GM19035 (cell line): ENCODE results near the gene SOX30.
"Not testable (repeated sequence)": the region's sequence is repeated elsewhere in the genome, so short reads cannot be mapped to it uniquely, and the experiment has no call there.

Experiments used
- ATAC-seq: cut with Tn5 transposase; IDR thresholded peaks from one replicate; pipeline ENCODE4 v1.9.1; 2021; ENCODE audit not compliant: unreplicated experiment

The SOX30 gene

DNA sequence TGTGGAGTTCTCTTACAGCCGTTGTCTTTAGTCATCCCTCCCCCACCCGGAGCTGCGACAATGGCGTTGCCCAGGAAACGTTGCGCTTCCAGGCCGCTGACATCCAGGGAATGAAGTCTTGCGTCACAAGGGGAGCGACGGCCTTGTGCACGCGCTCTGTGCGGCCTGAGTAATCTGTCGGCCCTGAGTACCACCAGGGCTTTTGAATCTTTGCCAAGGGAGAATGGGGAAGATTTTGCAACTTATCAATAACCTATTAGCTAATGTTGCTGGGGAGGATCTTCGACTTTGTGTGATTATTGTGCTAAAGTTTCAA, at the start of gene SOX30:
Gene SOX30 (minus strand): TSS at position 62 of the 316 bp plus-strand sequence. CDS start 360 bp downstream, outside the sequence.
- ATAC-seq = no peak

DNA sequence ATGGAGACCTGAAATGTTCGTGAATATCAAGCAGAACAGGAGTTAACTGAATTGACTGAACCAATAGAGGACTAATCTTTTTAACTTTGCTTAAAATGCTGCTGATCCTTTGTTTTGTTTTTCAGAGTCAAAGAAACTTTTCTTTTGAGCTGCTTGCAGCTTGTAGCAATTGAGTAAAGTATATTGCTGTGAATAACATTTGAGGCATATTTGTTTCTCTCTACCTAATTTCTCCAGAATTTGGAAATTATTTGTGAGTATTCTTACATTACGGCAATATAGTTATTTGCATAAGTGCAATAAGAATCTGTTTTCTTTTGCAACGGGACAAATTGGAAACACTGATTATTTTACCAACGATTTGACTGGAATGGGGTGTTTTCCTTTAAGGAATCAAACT, 46.4 kb upstream of the SOX30 start:
- not testable (repeated sequence) for ATAC-seq

DNA sequence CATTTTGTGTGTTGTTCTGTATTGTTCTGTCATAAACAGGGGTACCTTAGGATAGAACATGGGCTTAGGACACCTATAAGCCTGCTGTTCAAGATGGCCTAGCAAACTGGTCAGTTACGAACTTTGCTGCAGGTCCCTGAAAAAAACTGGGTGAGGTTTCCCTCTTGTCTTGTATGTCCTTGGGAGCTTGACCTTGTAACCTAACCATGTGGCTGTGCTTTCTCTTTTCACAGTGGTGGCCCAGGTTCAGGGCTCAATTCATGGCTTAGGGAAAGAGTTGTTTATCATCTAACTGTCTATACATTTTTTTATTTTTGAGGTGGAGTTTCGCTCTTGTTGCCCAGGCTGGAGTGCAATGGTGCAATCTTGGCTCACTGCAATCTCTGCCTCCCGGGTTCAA, 43.9 kb upstream of the SOX30 start:
- not testable (repeated sequence) for ATAC-seq

DNA sequence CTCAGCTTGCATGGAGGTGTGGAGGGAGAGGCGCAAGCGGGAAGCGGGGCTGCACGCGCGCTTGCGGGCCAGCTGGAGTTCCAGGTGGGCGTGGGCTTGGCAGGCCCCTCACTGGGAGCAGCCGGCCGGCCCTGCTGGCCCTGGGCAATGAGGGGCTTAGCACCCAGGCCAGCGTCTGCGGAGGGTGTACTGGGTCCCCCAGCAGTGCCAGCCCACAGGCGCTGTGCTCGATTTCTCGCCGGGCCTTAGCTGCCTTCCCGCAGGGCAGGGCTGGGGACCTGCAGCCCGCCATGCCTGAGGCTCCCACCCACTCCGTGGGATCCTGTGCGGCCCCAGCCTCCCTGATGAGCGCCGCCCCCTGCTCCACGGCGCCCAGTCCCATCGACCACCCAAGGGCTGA, 41.6 kb upstream of the SOX30 start:
- not testable (repeated sequence) for ATAC-seq

DNA sequence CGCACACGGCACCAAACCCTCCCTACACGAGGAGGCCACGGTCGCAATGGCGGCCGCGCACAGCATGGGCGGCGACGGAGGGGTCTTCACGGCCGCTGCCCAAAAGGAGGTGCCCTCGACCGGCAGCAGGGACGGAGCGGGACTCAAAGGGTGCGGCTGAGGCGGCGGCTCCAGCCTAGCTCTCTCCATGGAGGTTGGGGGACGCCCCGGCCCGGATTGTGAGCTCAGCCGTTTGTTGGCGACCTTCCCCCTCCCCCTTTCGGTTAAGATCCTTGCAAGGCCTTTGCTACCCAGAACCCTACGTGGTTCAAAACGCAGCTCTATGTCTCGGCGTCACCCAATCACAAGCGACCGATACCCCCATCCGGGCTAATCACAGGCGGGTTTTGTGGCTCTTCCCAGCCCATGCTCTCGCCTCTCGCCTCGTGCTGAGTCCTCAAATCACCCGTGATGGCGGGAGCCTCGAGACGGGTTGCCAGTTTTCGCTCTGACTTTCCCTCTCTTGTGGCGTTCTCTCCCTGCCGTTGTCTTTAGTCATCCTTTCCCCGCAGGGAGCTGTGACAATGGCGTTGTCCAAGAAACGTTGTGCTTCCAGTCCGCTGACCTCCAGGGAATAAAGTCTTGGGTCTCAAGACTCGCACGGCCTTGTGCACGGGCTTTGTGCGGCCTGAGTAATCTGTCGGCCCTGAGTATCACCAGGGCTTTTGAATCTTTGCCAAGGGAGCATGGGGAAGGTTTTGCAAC, 38.6 kb upstream of the SOX30 start:
- no peak for ATAC-seq

DNA sequence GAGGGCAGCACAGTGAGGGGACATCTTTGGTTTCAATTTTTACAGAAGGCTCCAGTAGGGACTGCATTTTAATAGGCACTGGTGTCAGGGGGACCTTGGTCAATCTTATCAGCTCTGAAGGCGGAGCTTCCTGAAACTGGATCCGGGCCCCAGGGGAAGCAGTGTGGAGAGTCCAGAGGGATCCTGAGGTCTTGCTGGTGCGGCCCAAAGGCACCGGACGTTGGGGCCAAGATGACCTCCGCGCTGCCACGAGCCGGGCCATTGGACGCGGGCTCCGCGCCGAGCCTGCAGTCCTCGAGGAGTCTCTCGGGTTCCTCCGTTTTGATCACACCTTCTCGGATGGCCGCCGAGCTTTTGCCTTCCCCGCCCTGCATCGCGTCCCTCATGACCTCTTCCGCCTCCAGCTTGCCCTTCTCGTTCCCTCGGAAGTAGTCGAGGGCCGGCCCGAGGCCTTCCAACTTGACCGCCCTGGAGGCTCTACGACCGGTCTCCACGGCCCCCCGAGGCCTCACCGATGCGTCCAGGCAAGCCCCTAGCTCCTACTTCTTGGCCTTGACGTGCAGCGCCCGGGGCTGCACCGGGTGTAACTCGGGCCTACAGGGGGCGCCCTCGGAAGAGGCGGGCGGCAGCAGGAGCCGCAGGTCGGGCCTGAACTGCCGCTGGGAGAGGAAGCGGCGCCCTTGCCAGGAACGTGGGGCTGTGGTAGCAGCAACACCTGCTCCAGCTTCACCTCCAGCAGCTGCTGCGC, 37.9 kb upstream of the SOX30 start:
- ATAC-seq = no peak

DNA sequence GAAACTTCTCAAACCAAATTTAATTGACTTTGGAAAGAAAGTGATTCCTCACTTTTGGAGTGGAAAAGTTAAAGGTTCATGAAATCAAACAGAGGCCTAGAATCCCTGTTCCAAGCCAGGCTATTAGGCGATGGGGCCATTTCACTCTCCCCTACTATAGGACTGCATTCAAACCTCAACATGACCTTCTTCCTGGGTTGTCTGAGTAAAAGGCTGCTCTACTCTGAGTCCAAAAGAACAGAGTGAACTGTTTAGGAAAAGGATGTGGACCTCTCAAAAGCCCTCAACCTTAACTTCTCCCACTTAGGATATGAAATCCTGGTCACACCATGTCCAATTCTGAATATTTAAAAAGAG, 34.9 kb upstream of the SOX30 start:
- ATAC-seq = no peak

DNA sequence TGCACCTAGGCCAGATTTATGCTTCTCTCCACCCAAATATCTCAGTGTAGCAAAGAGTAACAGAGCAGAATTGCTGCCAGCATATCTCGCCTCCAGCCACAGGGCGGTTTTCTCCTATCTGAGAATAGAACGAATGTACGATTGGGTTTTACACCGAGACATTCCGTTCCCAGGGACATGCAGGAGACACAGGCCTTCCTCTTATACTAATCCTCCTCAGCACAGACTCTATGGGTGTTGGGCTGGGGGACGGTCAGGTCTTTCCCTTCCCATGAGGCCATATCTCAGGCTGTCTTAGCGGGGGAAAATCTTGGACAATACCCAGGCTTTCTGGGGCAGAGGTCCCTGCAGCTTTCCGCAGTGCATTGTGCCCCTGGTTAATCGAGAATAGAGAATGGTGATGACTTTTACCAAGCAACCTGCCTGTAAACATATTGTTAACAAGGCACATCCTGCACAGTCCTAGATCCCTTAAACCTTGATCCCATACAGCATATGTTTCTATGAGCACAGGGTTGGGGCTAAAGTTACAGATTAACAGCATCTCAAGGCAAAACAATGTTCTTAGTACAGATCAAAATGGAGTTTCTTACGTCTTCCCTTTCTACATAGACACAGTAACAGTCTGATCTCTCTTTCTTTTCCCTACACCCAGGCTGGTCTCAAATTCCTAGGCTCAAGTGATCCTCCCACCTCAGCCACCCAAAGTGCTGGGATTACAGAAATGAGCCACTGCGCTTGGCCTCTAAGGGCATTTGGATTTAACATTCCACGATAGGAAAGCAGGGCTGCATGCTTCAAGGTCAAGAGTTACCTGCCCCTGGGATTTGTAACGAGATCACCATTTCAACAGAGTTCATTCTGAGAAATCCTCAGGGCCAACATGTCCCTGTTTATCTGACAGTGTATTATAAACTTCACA, 34.3 kb upstream of the SOX30 start:
- ATAC-seq = not testable (repeated sequence)

DNA sequence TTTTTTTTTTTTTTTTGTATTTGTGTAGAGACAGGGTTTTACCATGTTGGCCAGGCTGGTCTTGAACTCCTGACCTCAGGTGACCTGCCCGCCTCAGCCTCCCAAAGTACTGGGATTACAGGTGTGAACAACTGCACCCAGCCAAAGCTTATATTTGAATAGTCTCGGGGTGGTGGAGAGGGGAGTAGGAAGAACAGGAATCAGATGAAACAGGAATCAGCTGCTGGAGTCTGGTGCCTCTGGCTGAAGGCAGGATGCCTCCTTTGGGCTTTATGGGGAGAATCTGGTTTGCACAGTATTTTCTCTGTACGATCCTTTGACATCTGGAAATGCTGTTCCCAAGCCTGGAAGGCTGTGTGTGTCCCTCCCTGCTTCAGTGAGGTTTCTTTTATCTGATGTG, 30.0 kb upstream of the SOX30 start:
- no peak for ATAC-seq

DNA sequence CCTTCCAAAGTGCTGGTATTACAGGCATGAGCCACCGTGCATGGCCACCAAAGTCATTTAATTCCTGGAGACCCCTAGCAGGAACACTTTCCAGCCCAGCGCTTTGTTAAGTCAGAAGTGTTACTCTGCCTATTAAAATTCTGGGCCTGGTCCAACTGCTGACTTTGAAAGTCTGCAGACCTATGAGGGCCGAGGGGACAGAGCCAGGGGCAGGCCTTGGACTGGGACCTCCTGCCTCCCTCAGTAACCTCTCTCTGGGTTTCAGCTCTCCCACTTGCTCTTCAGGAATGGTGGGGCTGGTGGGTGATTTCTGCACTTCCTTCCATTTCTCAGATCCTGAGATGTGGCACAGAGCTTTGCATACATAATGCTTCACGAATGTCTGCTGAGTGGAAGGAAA, 28.8 kb upstream of the SOX30 start:
- ATAC-seq = no peak

DNA sequence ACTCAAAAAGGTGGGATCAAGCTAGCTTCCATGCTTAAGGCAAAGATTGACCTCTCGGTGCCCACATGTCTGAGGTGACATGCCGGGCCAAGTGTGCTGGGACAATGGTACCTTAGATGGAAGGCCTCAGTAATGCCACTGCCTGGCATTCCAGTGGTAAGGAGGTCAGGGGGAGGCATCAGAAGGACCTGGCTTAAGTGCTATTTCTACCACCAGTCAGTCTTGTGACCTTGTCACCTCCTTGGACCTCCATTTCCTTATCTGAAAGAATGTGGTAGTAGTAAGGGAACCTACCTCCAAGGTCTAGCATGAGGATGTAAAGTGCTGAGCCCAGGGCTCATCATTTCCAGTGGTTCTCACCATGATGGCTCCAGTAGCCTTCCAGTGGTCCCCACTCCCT, 28.0 kb upstream of the SOX30 start:
- ATAC-seq = no peak

DNA sequence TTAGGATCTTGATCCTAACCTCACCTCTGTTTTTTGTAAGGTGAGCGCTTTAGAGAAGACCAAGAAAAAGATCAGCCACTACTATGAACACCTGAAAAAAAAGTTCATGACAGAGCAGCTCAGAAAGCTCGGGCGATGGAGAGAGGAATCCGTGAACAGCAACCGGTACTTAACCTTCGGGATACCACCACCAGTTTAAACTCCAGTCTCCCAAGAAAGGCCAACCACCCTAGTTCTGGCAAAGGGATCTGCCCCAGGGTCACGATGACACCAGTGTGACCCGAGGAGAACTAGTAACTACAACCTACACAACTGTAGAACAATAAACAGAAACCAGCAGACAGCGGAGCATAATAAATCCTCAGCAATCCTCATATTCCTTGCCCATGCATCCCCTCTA, 27.6 kb upstream of the SOX30 start:
- ATAC-seq = no peak

DNA sequence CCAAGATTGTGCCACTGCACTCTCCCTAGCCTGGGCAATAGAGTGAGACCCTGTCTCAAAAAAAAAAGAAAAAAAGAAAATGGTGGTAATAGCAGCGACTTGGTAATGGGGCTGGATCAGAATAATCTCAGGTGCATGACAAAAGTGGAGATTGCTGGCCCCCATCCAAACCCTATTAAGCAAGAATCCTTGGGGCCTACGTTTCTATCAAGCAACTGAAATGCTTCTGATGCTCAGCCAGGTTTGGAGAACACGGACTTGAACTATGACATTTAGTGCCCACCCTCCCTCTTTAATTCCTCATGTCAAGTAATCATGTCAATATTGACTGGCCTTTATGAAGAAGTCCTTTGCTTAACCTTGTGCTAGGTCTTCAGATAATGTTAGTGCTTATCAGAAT, 25.7 kb upstream of the SOX30 start:
- ATAC-seq = no peak

DNA sequence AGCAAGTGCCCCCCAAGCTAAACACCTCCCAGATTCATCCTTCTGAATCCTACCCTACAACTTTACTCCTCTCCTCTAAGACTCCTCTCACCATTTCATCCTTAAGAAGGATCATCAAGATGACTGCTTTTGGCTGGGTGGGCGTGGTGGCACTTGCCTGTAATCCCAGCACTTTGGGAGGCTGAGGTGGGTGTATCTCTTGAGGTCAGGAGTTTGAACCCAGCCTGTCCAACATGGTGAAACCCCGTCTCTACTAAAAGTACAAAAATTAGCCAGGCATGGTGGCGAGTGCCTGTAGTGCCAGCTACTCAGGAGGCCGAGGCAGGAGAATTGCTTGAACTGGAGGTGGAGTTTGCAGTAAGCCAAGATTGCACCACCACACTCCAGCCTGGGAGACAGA, 22.1 kb upstream of the SOX30 start:
- ATAC-seq = not testable (repeated sequence)

DNA sequence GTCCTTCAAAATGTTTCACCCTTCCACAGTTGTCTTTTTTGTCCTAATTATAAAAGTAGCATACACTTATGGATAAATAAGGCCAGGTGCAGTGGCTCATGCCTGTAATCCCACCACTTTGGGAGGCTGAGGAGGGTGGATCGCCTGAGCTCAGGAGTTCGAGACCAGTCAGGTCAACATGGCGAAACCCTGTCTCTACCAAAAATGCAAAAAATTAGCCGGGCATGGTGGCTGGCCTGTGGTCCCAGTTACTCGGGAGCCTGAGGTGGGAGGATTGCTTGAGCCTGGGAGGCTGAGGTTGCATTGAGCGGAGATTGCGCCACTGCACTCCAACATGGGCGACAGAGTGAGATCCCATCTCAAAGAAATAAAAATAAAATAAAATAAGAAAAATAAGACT, 20.7 kb upstream of the SOX30 start:
- ATAC-seq = no peak

DNA sequence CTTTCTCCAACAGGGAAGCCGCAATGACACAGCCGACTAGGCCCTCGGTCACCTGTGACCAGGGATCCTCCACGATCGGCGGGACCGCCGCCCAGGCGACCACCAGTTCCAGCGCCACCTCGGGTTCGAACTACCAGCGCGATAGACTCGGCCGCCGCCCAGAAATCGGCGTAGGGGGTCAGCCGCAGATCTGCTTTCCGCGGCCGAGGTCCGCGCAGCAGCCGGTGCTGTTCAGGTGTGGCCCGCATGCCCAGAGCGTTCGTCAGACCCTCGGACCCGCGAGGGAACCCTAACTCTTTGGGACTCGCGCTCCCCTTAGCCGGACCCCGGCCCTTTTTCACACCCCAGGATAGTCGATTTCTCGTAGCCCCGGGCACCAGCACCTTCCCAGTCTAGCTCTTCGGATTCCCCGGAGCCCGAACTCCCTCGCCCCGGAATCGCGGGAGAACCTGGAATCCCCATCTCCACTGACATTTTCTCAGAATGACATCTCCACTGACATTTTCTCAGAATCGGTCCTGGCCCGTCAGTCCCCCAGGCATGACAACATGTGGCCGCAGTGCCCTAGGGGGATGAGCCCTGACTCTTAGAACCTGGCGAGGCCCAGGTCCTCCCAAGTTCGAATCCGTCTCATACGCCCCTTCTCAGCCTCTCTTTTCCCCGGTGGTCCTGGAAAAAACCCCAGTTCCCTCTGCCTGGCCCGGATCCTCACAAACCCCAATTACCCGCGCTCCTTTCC, 19.5 kb upstream of the SOX30 start:
- ATAC-seq = no peak

DNA sequence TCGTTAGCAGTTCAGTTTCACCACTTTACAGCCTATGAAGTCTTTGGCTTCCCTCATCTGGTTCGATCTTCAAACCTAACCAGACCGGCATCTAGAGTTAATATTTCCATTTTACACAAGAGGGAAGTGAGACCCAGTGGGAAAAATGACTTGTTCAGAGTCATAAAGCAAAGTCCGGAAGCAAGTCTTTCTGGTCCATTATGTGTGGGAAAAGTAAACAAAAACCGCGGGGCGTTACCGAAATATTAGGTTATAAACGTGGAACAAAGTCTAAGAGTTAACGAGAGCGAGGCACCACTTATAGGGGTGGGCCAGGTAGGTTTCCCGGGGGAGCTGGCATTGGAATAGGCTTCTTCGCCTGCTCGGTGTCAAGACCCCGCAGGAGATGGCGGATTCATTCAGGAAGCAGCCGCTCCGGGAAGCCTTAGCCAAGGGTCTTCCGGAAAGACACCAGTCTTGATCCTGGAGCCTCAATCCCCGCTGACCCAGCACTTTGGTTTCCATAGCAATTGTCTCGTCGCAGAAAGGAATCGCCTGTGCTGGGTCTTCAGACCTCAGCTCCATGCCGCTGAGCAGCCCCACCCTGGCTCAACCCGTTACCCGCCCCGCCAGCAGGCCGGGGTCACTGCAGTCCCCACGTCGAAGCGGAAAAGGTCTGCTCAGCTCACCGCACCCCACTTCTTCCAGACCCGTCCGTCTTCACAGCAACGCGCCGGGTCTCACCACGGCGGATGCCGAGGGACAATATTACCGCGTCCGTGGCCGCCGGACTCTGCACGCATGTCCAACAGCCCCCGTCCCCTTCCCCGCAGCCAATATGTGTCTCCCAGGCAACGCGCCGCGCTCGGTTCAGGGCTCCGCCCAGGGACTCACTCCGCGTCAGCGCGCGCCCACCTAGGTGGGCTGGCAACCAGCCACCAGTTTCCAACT, 18.7 kb upstream of the SOX30 start, which contains the start of gene C5orf52:
Gene C5orf52 (plus strand): TSS at position 872 of the 930 bp plus-strand sequence. CDS start 82 bp downstream, outside the sequence.
- ATAC-seq = no peak

DNA sequence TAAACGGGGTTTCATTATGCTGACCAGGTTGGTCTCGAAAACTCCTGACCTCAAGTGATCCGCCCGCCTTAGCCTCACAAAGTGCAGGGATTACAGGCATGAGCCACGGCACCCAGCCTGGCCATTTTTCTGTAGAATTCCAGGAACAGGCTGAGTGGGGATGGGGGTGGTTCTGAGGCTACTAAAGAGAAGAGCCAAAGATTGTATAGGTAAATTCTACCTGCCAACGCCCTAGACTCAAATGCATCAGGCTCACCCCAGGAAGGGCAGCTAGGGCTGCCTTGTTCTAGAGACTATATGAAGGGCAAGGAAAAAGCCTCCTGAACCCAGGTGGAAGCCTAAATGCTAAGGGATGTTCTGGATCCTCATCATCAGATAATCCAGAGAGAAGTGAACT, 17.5 kb upstream of the SOX30 start:
- ATAC-seq = no peak

DNA sequence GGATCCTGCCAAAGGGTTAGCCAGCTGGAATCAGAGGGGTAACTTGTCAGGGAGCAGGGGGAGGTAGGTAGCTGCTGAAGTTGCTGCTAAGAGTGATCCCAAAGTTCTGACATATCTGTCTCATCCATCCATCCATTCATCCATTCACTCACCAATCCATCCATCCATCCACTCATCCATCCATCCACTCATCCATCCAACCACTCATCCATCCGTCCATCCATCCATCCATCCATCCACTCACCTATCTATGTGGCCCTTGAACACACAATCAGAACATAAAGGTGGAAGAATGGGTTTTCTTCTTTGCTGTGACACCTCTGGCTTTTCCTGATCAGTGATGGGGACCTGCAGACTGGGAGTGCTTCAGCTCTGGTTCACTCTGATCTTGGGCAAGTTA, 16.1 kb upstream of the SOX30 start:
- no peak for ATAC-seq
